IPS-18c (cell line): ENCODE measurements around the gene TH.

ENCODE experiments used
- H3K4me3 ChIP-seq: 2 replicates; pipeline ENCODE4 v1.7.0; 2013; ENCODE audit warnings: low read depth, mild to moderate bottlenecking, low read length, moderate library complexity; ENCODE audit not compliant: insufficient read depth
- H3K9me3 ChIP-seq: one replicate; pipeline ENCODE4 v1.6.1; 2013; ENCODE audit warnings: mild to moderate bottlenecking, low read length, moderate library complexity; ENCODE audit not compliant: control insufficient read depth, insufficient read depth

Gene TH

DNA sequence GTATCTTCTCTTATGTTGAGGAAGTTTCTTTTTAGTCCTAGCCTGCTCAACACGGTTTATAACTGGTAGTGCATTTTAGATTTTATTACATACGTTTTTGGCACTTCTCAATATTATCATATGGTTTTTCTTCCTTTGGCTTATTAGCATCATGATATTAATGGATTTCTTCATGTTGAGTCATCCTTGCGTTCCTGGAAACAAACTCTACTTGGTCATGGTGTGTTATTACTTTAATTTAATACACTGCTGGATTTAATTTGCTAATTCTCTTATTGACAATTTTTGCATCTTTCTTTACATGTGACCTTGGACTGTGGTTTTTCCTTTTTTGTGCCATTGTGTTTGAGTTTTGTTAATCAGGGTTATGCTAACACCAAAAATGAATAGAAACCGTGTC is 52.9 kb downstream of the TH start:
- H3K4me3 ChIP-seq, result no peak overlapping the region
- H3K9me3 ChIP-seq, result peaks cover 3% of the 10 kb centered on the region

DNA sequence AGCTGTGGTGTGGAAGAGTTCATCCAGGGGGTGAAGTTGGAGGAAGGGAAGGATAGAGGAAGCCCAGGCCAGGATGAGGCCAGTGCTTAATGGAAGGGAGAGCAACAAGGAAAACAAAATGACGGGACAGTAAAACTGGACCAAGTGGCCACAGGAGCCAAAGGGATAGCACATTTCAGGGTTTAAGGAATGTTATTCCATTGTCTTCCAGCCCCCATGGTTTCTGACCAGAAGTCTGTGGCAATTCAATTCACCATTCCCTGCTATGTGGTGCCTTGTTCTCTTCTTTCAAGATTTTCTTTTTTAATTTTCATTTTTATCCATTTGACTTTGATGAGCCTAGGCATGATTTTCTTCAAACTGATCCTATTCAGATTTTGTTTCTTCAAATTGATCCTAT is 54.9 kb downstream of the TH start:
- H3K9me3 ChIP-seq, result peaks cover 3% of the 10 kb centered on the region
- H3K4me3 ChIP-seq, result no peak overlapping the region; the same call in 1 of the 2 replicates

DNA sequence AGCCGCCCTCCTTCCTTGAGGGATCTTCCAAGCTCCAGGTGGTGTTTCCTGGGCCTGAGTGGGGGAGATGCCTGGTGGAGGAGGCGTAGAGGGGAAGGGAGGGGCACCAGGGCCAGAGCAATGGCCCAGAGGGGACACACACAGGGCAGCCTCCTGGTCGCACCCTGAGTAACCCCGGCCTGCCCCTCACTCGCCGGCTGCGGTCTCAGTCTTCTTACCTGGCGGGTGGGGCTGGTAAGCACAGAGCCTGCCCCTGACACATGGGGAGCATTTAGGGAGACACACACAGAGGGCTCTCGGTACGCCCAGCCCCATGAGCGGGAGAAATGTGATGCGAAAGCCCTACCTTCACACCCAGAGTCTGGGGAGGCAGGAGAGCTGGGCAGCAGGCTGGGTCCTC is 56.3 kb downstream of the TH start:
- peaks cover 3% of the 10 kb centered on the region for H3K9me3 ChIP-seq
- H3K4me3 ChIP-seq, result no peak overlapping the region

DNA sequence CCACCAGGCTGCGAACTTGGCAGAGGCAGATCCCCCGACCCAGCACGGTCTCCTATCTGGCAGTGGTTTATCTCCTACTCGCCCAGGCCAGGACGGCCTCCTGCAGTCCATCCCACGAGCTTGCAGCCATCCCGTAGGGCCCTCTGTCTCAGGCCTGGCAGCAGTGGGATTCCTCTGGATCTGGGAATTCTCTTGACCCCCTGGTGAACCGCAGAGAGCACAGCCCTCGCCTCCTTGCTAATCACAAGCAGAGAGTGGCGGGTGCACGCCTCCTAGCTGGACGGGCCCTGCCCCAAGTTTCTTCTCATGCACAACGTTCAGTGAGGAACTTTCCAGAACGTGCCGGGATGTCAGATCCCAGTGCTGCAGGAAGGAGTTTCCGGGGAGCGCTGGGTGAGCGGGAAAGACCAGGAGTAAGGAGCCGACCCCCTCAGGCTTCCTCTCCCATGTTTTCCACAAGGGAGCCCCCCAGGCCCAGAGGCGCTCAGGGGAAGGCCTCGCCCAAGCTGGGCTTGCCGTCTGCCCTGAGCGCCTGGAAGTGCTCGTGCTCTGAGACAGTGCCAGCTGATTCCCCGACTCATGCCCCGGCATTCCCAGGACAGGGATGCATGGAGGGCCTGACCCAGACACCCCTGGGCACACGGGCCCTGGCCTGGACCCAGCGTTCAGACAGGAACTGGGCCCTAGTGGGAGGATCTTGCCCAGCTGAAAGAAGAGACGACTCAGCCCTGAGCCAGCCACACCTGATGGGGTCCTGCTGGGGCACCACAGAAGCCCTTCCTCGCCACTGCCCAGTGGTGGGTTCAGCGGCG is 57.0 kb downstream of the TH start:
- Histone ChIP-seq H3K4me3 (no peak overlapping the region), H3K9me3 (peaks cover 5% of the 10 kb centered on the region)
